Smooth muscle cell (in vitro differentiated cells): ENCODE data around the gene CD300A. TPM values are rescaled to one million over a fixed set of nuclear protein-coding genes. Genes with fewer than 3 reads are reported as not detected.
A peak's percentile ranks its signal among the peaks of the same experiment; 100 is the strongest.

Experiments used
- DNase-seq: peaks from one replicate; lab custom pipeline; 2025; ENCODE audit not compliant: unreplicated experiment; lab: John Stamatoyannopoulos, UW
- H2AFZ ChIP-seq: fragments of 200-600 bp; sonication (generic); 2 replicates; pipeline ENCODE4 v1.6.0; 2016; ENCODE audit warnings: antibody characterized with exemption, low read depth, mild to moderate bottlenecking
- H3F3A ChIP-seq: fragments of 200-600 bp; sonication (generic); 2 replicates; pipeline ENCODE4 v1.6.0; 2017; ENCODE audit warnings: antibody characterized with exemption, low read depth
- H3K27ac ChIP-seq: fragments of 200-600 bp; sonication (generic); 2 replicates; pipeline ENCODE4 v1.5.1; 2016; ENCODE audit warnings: low read depth, mild to moderate bottlenecking
- H3K27me3 ChIP-seq: fragments of 200-600 bp; sonication (generic); 2 replicates; pipeline ENCODE4 v1.6.1; 2016; ENCODE audit warnings: low read depth, mild to moderate bottlenecking
- H3K36me3 ChIP-seq: fragments of 200-600 bp; sonication (generic); 2 replicates; pipeline ENCODE4 v1.5.1; 2016; ENCODE audit warnings: low read depth
- H3K4me1 ChIP-seq: fragments of 200-600 bp; sonication (generic); 2 replicates; pipeline ENCODE4 v1.5.1; 2016; ENCODE audit warnings: low read depth
- H3K4me2 ChIP-seq: fragments of 200-600 bp; sonication (generic); 2 replicates; pipeline ENCODE4 v1.6.0; 2016; ENCODE audit warnings: mild to moderate bottlenecking
- H3K4me3 ChIP-seq: fragments of 200-600 bp; sonication (generic); 2 replicates; pipeline ENCODE4 v1.5.1; 2016; ENCODE audit warnings: mild to moderate bottlenecking
- H3K79me2 ChIP-seq: fragments of 200-600 bp; sonication (generic); 2 replicates; pipeline ENCODE4 v1.6.0; 2016; ENCODE audit warnings: low read depth, mild to moderate bottlenecking
- H3K9ac ChIP-seq: fragments of 200-600 bp; sonication (generic); 2 replicates; pipeline ENCODE4 v1.6.0; 2016; ENCODE audit warnings: low read depth
- H3K9me3 ChIP-seq: fragments of 200-600 bp; sonication (generic); replicated peaks from 2 replicates; pipeline ENCODE4 v1.5.1; 2016; ENCODE audit warnings: low read depth
- H4K20me1 ChIP-seq: fragments of 200-600 bp; sonication (generic); 2 replicates; pipeline ENCODE4 v1.6.0; 2016; ENCODE audit warnings: low read depth
- WGBS: methylation state at CpG from one replicate; pipeline ENCODE4 v1.1.7; 2016; ENCODE audit warnings: low lambda C conversion rate; 5-methylcytosine and 5-hydroxymethylcytosine counted together
- polyA plus RNA-seq: library from polyadenylated mRNA; unstranded; fragments of >200 nt; fragmentation: Nextera tagmentation; extraction: Ambion mirVana; gene quantifications from 2 replicates; pipeline ENCODE4 v1.2.1, GENCODE V29; 2016
- total RNA-seq: library from RNA; depleted of rRNA; stranded (reverse); fragments of >200 nt; gene quantifications from 2 replicates; pipeline ENCODE4 v1.2.3, GENCODE V29; 2014
- TF ChIP-seq, protein P1 (sequence below): fragments of 200-600 bp; sonication (generic); IDR thresholded peaks from 2 replicates; pipeline ENCODE4 v1.5.1; 2017; ENCODE audit warnings: borderline replicate concordance, mild to moderate bottlenecking, antibody characterized with exemption; ENCODE audit not compliant: insufficient read depth, poor library complexity, severe bottlenecking

CD300A gene
- total and polyA plus RNA-seq, 2 experiments from 2014 or later, result not detected

DNA sequence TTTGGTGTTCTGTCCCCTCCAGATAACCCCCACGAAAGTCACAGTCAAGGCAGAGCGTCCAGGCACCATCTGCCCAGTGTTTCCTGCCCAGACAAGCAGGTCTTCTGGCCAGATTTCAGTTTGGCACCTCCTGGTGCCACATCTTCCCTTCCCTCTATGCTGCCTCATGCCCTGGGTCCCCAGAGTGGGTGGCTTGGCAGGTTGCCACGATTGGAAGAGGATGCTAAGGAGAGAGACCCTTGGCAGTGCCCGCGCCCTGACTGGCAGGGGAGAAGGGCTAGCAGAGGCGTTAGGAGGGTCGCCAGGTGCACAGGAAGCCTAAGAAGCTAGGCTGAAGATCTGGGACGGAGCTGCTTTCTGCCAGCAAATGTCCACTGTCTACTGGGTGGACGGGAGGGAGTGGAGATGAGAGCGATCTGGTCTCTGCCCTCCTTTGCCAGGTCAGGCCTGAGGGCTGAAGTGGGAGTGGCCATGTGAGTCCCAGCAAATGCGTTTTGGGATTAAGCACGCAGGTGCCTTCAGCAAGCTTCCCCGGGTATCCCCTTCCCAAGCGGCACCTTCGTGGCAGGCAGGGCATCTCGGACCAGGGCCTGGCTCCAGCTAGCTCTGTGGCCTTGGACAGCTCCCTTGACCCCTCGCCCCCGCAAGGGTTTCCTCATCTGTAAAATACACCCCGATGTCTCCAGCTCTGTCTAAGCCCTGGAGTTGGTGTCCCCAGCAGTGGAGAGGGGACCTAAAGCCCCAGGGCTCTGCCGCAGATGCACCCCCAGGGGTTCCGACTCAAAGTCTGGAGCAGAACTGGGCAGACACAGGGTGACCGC, 13.4 kb upstream of the CD300A start:
- Histone ChIP-seq H3K4me2 (peak overlapping the region; percentile 91), H3K36me3 (no peaks in the 10 kb centered on the region), H3K4me1 (peaks cover 27% of the 10 kb centered on the region), H3K79me2 (no peaks in the 10 kb centered on the region), H3K27me3 (no peaks in the 10 kb centered on the region), H4K20me1 (no peaks in the 10 kb centered on the region), H3K4me3 (peak overlapping the region; percentile 44), H3K27ac (no peak overlapping the region), H3K9me3 (no peaks in the 10 kb centered on the region), H3K9ac (no peak overlapping the region), H3F3A (no peaks in the 10 kb centered on the region), H2AFZ (no peak overlapping the region)
- whole genome bisulfite sequencing, result 50% methylated on average over 22 of the region's 22 CpGs
- no peak for DNase-seq
- TF ChIP-seq, protein P1, sequence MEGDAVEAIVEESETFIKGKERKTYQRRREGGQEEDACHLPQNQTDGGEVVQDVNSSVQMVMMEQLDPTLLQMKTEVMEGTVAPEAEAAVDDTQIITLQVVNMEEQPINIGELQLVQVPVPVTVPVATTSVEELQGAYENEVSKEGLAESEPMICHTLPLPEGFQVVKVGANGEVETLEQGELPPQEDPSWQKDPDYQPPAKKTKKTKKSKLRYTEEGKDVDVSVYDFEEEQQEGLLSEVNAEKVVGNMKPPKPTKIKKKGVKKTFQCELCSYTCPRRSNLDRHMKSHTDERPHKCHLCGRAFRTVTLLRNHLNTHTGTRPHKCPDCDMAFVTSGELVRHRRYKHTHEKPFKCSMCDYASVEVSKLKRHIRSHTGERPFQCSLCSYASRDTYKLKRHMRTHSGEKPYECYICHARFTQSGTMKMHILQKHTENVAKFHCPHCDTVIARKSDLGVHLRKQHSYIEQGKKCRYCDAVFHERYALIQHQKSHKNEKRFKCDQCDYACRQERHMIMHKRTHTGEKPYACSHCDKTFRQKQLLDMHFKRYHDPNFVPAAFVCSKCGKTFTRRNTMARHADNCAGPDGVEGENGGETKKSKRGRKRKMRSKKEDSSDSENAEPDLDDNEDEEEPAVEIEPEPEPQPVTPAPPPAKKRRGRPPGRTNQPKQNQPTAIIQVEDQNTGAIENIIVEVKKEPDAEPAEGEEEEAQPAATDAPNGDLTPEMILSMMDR, result no peak

DNA sequence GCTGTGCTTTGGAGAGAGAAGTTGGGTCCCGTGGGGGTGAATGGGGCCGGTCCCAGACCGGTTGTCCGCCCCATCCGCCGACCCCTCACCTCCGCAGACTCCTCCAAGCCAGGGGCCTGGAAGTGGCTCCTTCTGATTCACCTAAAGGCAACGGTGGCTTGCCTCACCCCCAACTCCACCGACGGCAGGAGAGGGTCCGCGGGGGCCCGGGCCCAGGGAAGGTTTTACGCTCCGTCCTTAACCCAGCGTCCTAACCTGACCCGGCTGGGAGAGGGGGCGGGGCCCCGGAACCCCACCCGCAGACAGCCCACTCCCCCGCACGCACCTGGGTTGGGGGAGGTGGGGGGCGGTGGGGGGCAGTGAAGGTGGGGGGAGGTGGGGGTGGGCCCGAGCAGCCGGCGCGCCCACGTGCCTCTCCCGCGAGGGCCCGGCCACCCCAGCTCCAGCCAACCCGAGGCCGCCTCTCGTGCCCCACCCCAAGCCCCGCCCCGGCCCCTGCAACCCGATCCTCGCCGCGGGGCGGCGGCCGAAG, 12.7 kb upstream of the CD300A start:
- Histone ChIP-seq H2AFZ (no peak overlapping the region), H3K27me3 (no peaks in the 10 kb centered on the region), H3K4me2 (peak overlapping the region; percentile 91), H3F3A (no peaks in the 10 kb centered on the region), H3K36me3 (no peaks in the 10 kb centered on the region), H3K4me1 (peaks cover 27% of the 10 kb centered on the region), H3K27ac (no peak overlapping the region), H3K9ac (no peak overlapping the region), H3K4me3 (peak overlapping the region; percentile 44), H3K79me2 (no peaks in the 10 kb centered on the region), H4K20me1 (no peaks in the 10 kb centered on the region), H3K9me3 (no peaks in the 10 kb centered on the region)
- DNase-seq, result no peak
- TF ChIP-seq, protein P1, result peak; percentile 4
- 5% methylated on average over 7 of the region's 43 CpGs for WGBS

DNA sequence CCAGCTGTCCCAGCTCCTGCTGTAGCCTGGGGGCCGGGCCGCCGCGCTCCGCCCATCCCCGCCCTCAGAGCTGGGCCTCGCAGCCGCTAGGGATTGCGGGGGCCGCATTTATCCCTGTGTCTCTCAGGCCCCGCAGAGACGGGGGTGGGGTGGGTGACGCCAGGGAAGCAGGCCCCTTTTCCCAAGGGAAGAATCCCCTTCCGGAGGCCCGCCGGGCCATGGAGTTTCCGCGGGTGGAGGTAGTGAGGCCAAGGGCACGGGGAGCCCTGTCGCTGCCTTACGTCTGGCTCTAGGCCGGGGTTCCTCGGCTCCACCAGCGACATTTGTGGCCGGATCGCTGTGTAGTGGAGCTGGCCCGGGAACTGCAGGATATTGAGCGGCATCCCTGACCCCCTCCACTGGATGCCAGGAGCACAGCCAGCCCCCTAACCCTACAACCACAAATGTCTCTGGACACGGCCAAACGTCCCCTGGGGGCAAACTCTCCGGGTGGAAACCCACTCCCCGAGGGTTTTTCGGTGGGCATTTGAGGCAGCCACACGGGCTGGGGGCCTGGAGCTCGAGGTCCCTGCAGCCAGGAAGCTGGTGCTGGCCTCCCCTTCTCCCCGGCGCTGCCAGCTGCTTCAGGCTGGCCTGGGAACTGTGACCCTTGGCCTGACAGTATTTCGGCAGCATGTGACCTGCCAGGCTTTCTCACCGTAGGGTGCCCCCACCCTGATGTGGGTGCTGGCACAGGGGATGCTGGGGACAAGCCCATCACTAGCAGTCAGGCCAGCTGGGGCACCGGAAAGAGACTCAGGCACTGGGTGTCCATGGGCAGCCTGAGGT, 12.0 kb upstream of the CD300A start:
- DNase-seq, result peak; percentile 85
- Histone ChIP-seq H3K4me2 (peak overlapping the region; percentile 91), H2AFZ (peak overlapping the region; percentile 79), H3K4me3 (peak overlapping the region; percentile 44), H3K27me3 (no peaks in the 10 kb centered on the region), H3K79me2 (no peaks in the 10 kb centered on the region), H3K27ac (peak overlapping the region; percentile 54), H3F3A (no peaks in the 10 kb centered on the region), H4K20me1 (no peaks in the 10 kb centered on the region), H3K36me3 (no peaks in the 10 kb centered on the region), H3K9me3 (no peaks in the 10 kb centered on the region), H3K9ac (peak overlapping the region; percentile 63), H3K4me1 (peaks cover 27% of the 10 kb centered on the region)
- TF ChIP-seq, protein P1, result no peak
- WGBS, result 14% methylated on average over 37 of the region's 40 CpGs
